NCI-H146 treated with DMSO at 0.1 percent for 48 hours (cell line): Measurements from ENCODE around the gene EOGT.

Source experiments
- DNase-seq: peaks from one replicate; lab custom pipeline; 2025; ENCODE audit not compliant: unreplicated experiment; lab: John Stamatoyannopoulos, UW

The EOGT gene

GRCh38 chr3:68963891-68964290 lies 49.6 kb downstream of the EOGT start:
- DNase-seq = no peak

DNA sequence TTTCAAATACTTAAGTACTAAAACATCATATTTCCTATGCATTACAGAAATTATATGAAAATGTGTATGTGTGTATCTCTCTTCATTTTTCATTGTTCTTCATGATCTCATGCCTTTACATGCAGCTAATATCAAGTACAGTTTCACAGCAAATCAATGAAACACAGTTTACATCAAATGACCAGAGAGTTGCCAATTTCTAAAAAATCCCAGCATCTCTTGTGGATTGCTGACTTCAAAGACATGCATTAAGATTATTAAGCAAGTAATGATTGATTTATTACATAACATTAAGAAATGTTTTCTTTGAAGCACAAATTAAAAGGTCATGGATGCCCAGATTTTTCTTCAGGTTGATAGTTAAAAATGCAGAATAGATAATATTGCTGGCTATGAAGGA lies 50.1 kb downstream of the EOGT start:
- no peak for DNase-seq

DNA sequence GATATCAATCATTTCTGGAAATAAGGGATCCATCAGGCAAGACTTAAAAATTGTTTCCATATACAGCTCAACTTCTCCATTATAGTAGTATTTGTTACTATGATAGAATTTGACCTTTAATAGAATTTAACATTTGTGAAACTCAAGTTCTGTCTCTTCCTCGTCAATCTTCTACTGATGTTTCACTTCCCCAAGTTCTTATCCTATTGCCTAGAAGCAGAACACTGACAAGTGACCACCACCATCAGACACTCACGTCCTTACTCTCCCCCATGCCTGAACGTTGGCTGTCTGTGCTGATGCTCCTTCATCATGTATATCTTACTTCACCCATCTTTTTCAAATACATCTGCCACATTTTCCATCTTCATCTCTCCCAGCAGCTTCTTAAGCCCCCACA lies 54.6 kb downstream of the EOGT start:
- DNase-seq = no peak

- DNase-seq = no peak
Observed at GRCh38 chr3:68957895-68958294, 55.6 kb downstream of the EOGT start.

GRCh38 chr3:68953816-68954444 lies 59.6 kb downstream of the EOGT start:
- DNase-seq = no peak

GRCh38 chr3:68945225-68945624 lies 68.3 kb downstream of the EOGT start:
- no peak for DNase-seq

DNA sequence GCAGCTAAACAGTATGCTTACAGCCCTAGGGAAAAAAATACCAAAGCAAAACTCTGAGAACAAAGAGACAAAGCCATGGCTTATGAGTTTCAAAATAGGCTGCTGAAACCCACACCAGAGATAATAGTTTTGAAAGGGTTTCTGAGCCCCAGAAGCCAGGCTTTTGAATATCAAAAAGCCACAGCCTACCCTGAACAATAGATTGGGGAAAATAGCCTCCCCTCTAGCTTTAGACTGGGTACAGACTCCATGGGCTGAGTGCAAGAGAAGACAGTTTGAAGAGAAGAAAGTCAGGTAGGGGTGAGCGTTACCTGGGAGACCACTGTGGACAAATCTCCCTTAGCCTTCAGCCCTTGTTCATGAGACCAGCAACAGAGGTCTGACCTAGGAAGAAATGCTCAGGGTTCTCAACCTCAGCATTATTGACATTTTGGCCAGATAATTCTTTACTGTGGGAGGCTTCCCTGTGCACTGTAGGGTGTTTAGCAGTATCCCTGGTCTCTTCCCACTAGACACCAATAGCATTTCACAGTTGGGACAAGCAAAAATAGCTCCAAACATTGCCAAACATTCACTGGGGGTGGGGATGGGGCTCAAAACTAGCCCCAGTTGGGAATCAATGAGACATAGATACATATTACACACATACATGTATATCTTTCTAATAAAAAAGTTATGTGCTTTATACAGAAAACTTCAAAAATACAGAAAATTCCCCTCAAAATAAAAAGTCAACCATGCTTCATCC lies 69.6 kb downstream of the EOGT start:
- DNase-seq = no peak

DNA sequence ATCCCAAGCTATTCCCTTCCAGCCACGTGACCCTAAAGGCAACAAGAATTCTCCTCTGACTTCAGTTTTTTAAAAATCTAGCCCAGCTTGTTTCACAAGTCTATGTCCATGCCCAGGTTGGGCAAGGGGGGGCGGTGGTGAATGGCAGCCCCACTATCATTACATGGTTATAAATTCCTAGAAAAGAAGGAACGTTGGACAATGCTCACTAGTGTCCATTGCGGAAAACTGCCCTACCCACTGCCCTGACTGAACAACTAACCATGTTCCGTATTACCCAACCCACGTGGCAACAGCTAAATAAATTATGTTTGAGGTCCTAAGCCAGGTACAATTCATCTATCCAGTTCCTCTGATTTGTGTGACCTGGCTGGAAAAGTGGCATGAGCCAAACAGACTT lies 72.4 kb downstream of the EOGT start:
- no peak for DNase-seq

DNA sequence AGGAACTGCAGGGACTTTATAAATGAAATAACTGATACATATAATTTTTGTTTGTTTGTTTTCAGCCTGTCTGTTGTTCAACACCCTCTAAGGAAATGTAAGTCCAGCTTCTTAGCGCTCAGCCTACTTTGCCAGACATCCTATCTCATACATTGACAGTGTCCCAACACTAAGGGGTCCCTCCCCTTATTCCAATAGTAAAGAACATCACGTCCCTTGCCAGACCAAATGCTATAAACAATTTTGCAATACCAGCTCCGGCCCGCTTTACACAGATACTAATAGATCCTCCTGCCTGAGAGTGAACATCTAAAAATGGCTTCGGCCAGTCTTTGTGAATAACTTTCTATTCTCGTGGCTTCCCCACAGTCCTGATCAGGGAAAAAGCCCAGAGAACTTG lies 76.6 kb downstream of the EOGT start:
- DNase-seq = no peak

- DNase-seq = no peak
Observed at GRCh38 chr3:68935778-68936177, 77.7 kb downstream of the EOGT start.

DNA sequence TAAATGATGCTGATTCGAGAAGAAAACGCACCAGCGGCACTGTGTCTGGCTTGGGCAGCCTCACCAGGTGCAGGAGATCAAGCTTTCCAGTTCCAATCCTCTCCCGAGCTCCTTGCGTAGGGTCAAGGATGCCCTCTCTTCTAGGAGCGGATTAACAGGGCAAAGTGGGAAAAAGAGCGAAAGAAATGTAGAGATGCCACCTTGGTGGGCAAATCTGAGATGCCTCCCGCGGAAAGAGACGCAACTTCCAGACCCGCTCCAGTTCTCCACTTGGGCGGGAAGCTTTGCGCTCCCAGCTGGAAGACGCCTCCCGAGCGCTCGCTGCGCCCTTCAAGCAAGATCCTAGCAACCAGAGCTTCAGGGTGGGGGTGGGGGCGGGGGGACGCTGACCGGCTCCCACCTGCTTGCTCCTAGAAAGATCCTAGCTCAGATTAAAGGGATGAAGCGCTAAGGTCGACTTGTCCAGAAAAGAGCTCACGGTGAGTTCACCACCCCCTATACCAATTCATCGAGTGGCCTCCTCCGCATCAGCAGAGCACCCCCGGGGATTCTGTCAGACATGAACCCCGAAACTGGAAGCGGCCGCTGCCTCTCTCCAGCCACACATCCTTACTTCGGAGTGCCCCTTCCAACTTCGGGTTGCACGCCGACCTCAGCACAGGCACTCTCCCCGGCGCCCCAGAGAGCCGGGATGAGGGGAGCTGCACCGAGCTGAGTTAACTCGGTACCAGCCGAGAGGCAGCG lies 81.9 kb downstream of the EOGT start:
- no peak for DNase-seq
